Activated CD8-positive, alpha-beta T cell treated with anti-CD3 and anti-CD28 coated beads for 36 hours (primary cell): ENCODE results near the gene SND1. TPM values are rescaled to one million over a fixed set of nuclear protein-coding genes. Genes with fewer than 3 reads are reported as not detected.

Source experiments
- ATAC-seq: fragments of 200-7000 bp; cut with Tn5 transposase; one replicate; pipeline ENCODE4 v1.10.0; 2021; ENCODE audit warnings: mild to moderate bottlenecking, moderate library complexity
- CTCF ChIA-PET: fragments of 350-600 bp; sonication (Branson Sonifier 250); formaldehyde crosslinking; loops from one replicate; lab custom pipeline; 2021; ENCODE audit warnings: antibody characterized with exemption; lab: Charles Lee
- POLR2A ChIA-PET: fragments of 350-600 bp; sonication (Branson Sonifier 250); formaldehyde crosslinking; loops from one replicate; lab custom pipeline; 2021; ENCODE audit warnings: antibody characterized with exemption; lab: Charles Lee
- DNase-seq: peaks from one replicate; pipeline ENCODE4 v3.0.0-alpha.2; 2020
- H3K27ac Mint-ChIP-seq: one replicate; pipeline ENCODE4 v1.8.0; 2021; ENCODE audit warnings: mild to moderate bottlenecking, mixed read lengths
- H3K27me3 Mint-ChIP-seq: one replicate; pipeline ENCODE4 v1.8.0; 2021; ENCODE audit warnings: mixed read lengths
- H3K36me3 Mint-ChIP-seq: one replicate; pipeline ENCODE4 v1.8.0; 2021; ENCODE audit warnings: low read depth, mixed read lengths
- H3K4me1 Mint-ChIP-seq: one replicate; pipeline ENCODE4 v1.8.0; 2021; ENCODE audit warnings: low read depth, mixed read lengths
- H3K4me3 Mint-ChIP-seq: one replicate; pipeline ENCODE4 v1.8.0; 2021; ENCODE audit warnings: mild to moderate bottlenecking, moderate library complexity, mixed read lengths
- H3K9me3 Mint-ChIP-seq: one replicate; pipeline ENCODE4 v1.8.0; 2021; ENCODE audit warnings: mixed read lengths
- intact Hi-C: fragments of 100-400 bp; cut with micrococcal nuclease; formaldehyde crosslinking; loops from one replicate; pipeline ENCODE4 v1.10.0; 2022
- total RNA-seq, 2 experiments: library from RNA; stranded (reverse); gene quantifications; one replicate each; pipeline ENCODE4 v1.2.3, GENCODE V29; 2021
- TF ChIP-seq, protein P1 (sequence below): fragments of 200-600 bp; IDR thresholded peaks from one replicate; pipeline ENCODE4 v1.8.0; 2022; ENCODE audit warnings: antibody characterized with exemption, mild to moderate bottlenecking

SND1 gene
- total RNA-seq, 2 experiments from 2014 or later: 206 to 208 TPM

DNA sequence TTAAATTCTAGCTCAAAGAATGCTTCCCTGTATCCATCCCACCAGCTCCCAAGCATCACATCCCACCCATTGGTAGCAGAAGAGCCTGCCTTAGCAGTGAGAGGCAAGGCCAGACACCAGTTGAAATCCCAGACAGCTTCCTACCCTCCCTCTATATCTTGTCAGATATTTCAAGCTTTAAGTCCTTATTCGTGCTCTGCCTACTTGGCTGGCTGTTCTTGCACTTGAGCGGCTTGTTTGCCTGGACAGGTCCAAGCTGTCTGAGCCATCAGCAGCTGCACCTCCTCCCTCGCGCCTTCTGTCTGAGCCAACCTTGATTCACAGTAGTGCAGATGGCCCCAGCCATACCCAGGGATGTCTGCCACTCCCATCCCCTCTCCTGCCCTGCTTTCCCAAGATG, 362.8 kb downstream of the SND1 start:
- intact Hi-C loops: no loop called here
- CTCF ChIA-PET: no interaction called here

GRCh38 chr7:128017460-128017859, 365.5 kb downstream of the SND1 start:
- H3K4me3 Mint-ChIP-seq: no peak overlapping the region
- TF ChIP-seq, protein P1, sequence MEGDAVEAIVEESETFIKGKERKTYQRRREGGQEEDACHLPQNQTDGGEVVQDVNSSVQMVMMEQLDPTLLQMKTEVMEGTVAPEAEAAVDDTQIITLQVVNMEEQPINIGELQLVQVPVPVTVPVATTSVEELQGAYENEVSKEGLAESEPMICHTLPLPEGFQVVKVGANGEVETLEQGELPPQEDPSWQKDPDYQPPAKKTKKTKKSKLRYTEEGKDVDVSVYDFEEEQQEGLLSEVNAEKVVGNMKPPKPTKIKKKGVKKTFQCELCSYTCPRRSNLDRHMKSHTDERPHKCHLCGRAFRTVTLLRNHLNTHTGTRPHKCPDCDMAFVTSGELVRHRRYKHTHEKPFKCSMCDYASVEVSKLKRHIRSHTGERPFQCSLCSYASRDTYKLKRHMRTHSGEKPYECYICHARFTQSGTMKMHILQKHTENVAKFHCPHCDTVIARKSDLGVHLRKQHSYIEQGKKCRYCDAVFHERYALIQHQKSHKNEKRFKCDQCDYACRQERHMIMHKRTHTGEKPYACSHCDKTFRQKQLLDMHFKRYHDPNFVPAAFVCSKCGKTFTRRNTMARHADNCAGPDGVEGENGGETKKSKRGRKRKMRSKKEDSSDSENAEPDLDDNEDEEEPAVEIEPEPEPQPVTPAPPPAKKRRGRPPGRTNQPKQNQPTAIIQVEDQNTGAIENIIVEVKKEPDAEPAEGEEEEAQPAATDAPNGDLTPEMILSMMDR: no peak
- ChIA-PET CTCF (no interaction called here), POLR2A (no interaction called here)
- H3K36me3 Mint-ChIP-seq: peaks cover 29% of the 10 kb centered on the region
- intact Hi-C loops: no loop called here
- H3K4me1 Mint-ChIP-seq: no peaks in the 10 kb centered on the region
- ATAC-seq: no peak
- DNase-seq: no peak
- no peaks in the 10 kb centered on the region for H3K27me3 Mint-ChIP-seq
- no peaks in the 10 kb centered on the region for H3K9me3 Mint-ChIP-seq
- no peak overlapping the region for H3K27ac Mint-ChIP-seq

More for the DNA sequence above, 362.8 kb downstream of the SND1 start:
- Mint-ChIP-seq H3K9me3 (no peaks in the 10 kb centered on the region), H3K4me1 (no peaks in the 10 kb centered on the region), H3K36me3 (peaks cover 13% of the 10 kb centered on the region), H3K27me3 (no peaks in the 10 kb centered on the region), H3K4me3 (no peak overlapping the region), H3K27ac (no peak overlapping the region)
- POLR2A ChIA-PET: interaction anchor here (1.0 kb wide), 1 partner anchor 44 kb away, joined by 4 read pairs; no protein-coding TSS in a partner anchor
- TF ChIP-seq, protein P1: no peak
- no peak for DNase-seq
- no peak for ATAC-seq

GRCh38 chr7:128017862-128018845, 366.2 kb downstream of the SND1 start:
- Mint-ChIP-seq H3K27me3 (no peaks in the 10 kb centered on the region), H3K9me3 (no peaks in the 10 kb centered on the region), H3K36me3 (peaks cover 28% of the 10 kb centered on the region), H3K4me3 (no peak overlapping the region), H3K27ac (no peak overlapping the region), H3K4me1 (no peaks in the 10 kb centered on the region)
- intact Hi-C loops: no loop called here
- TF ChIP-seq, protein P1: no peak
- ChIA-PET POLR2A (interaction anchor here (0.9 kb wide), 1 partner anchor 45 kb away, joined by 3 read pairs; no protein-coding TSS in a partner anchor), CTCF (interaction anchor here (0.6 to 2.6 kb wide), 3 partner anchors 8 to 191 kb away, joined by 3 to 8 read pairs (median 6); no protein-coding TSS in a partner anchor)
- no peak for DNase-seq
- ATAC-seq: no peak

GRCh38 chr7:128019288-128019687, 367.3 kb downstream of the SND1 start:
- TF ChIP-seq, protein P1: no peak
- no peak overlapping the region for H3K27ac Mint-ChIP-seq
- H3K9me3 Mint-ChIP-seq: no peaks in the 10 kb centered on the region
- no peaks in the 10 kb centered on the region for H3K27me3 Mint-ChIP-seq
- no peaks in the 10 kb centered on the region for H3K4me1 Mint-ChIP-seq
- H3K4me3 Mint-ChIP-seq: no peak overlapping the region
- DNase-seq (no peak), ATAC-seq (no peak)
- CTCF ChIA-PET: interaction anchor here (0.8 to 2.6 kb wide), 6 partner anchors 9 to 353 kb away, joined by 3 to 8 read pairs (median 3); no protein-coding TSS in a partner anchor
- POLR2A ChIA-PET: interaction anchor here (0.9 kb wide), 1 partner anchor 44 kb away, joined by 3 read pairs; no protein-coding TSS in a partner anchor
- intact Hi-C loops: no loop called here
- peaks cover 25% of the 10 kb centered on the region for H3K36me3 Mint-ChIP-seq
